ENCODE data around the gene FRMD1. TPM values are rescaled to one million over a fixed set of nuclear protein-coding genes. Genes with fewer than 3 reads are reported as not detected.

The FRMD1 gene
- total and polyA plus RNA-seq, 2 donors (not counting 3 experiments of a cell fraction or from before 2014, with no cell fraction given), result not detected

DNA sequence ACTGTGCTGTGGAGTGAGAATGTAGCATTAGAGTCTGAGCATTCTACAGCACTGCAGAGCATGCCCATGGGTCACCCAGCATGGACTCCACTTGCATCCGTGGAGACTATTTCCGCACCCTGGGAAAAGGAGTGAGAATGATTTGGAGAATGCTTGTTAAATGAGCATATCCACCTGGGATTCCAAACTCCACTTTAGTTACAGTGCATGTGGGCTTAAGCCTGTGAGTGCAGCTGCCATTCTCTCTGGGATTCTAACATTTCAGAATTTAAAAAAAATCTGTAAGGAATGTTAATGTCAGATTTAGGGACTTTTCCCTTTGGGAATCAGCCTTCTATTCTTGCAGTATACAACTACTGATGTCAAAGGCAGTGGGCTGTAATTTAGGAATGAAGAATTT lies 48.1 kb downstream of the FRMD1 start:
- no peak for TF ChIP-seq POLR2AphosphoS5 (IDR thresholded peaks at IDR 0.05; ENCODE audit: insufficient read depth, low read depth, low read length)
- no peak for TF ChIP-seq MYC (IDR thresholded peaks at IDR 0.05; ENCODE audit: low read depth, low read length)
- no peak for TF ChIP-seq FOS (IDR thresholded peaks at IDR 0.05; ENCODE audit: borderline replicate concordance, insufficient read depth, low read length)
- no peak for TF ChIP-seq POLR2A (IDR thresholded peaks at IDR 0.05; ENCODE audit: low read depth, low read length)
- no peak for TF ChIP-seq CTCF (IDR thresholded peaks at IDR 0.05; ENCODE audit: extremely low read depth in 1 of 2, insufficient read depth in 1 of 2, low read depth in 1 of 2, low read length in 2 of 2)
- no peak for TF ChIP-seq EZH2 (IDR thresholded peaks at IDR 0.05; ENCODE audit: borderline replicate concordance, low read depth, low read length, severe bottlenecking)

More for the DNA sequence above, 48.1 kb downstream of the FRMD1 start:
- no TSS peak for BruUV-seq (replicated peaks)
- dilution Hi-C loops (cut with MboI; ENCODE audit: extremely low pct_ligation_motif_present, low sequenced_read_pairs) (no loop called here), intact Hi-C loops (cut with micrococcal nuclease) (loop anchor here (10.0 kb wide), 1 partner anchor 206 kb away; the partner anchor contains the start of gene AFDN)
- Histone ChIP-seq H3K9ac (replicated peaks; ENCODE audit: extremely low read depth, insufficient read depth, low read length) (no peak overlapping the region), H3K27ac (ENCODE audit: insufficient read depth, low read depth, low read length) (no peak overlapping the region), H3K27me3 (ENCODE audit: control insufficient read depth in 2 of 2, insufficient read depth in 2 of 2, low read length in 2 of 2) (no peaks in the 10 kb centered on the region), H3K9me3 (replicated peaks; ENCODE audit: control insufficient read depth, insufficient read depth, low read length) (no peaks in the 10 kb centered on the region), H3K4me1 (ENCODE audit: control insufficient read depth, extremely low read depth, insufficient read depth, low read length) (peaks cover 19% of the 10 kb centered on the region), H3K9me1 (replicated peaks; ENCODE audit: control insufficient read depth, extremely low read depth, insufficient read depth, low read length) (no peaks in the 10 kb centered on the region), H2AFZ (ENCODE audit: low read depth, low read length) (no peak overlapping the region), H3K4me2 (ENCODE audit: insufficient read depth, low read length) (no peak overlapping the region), H3K36me3 (ENCODE audit: control insufficient read depth in 2 of 2, extremely low read depth in 1 of 2, insufficient read depth in 2 of 2, low read length in 2 of 2) (no peaks in the 10 kb centered on the region), H3K79me2 (ENCODE audit: control insufficient read depth, insufficient read depth, low read length) (no peaks in the 10 kb centered on the region), H3K4me3 (replicated peaks in 1 of 3; ENCODE audit: insufficient read depth in 1 of 3, low read depth in 1 of 3, low read length in 3 of 3) (no peak overlapping the region), H4K20me1 (replicated peaks; ENCODE audit: control insufficient read depth, extremely low read depth, insufficient read depth, low read length) (no peaks in the 10 kb centered on the region)
- FAIRE-seq, result no peak
- POLR2A ChIA-PET, result no interaction called here
- CTCF ChIA-PET, result no interaction called here
- DNase-seq (ENCODE audit: low read depth, low spot score), result no peak
